Common myeloid progenitor, CD34-positive (primary cell): ENCODE results near the gene AGFG1.

Source experiments
- CTCF ChIA-PET: fragments of 350-600 bp; sonication (Branson Sonifier 250); formaldehyde crosslinking; loops from one replicate; lab custom pipeline; 2021; ENCODE audit warnings: antibody characterized with exemption; lab: Charles Lee
- POLR2A ChIA-PET: fragments of 350-600 bp; sonication (Branson Sonifier 250); formaldehyde crosslinking; loops from one replicate; lab custom pipeline; 2021; ENCODE audit warnings: antibody characterized with exemption; lab: Charles Lee
- DNase-seq, 3 donors: peaks; one replicate each; pipeline versions ENCODE4 v3.0.0 to v3.0.0-alpha.2; 2013
- H3K27ac ChIP-seq, 2 experiments: 1 replicate in 1 of 2; 2 replicates in 1 of 2; pipeline ENCODE4 v1.7.0; 2013; ENCODE audit warnings: inconsistent platforms in 2 of 2, low read length in 2 of 2, mild to moderate bottlenecking in 2 of 2, low read depth in 1 of 2, moderate library complexity in 1 of 2; ENCODE audit not compliant: severe bottlenecking in 2 of 2, insufficient read depth in 1 of 2, poor library complexity in 1 of 2
- H3K27me3 ChIP-seq, 5 experiments: replicated peaks in 2 of 5; 1 replicate in 3 of 5; 2 replicates in 2 of 5; pipeline versions ENCODE4 v1.6.1 to v1.7.0; 2013; ENCODE audit warnings: low read length in 4 of 5, mild to moderate bottlenecking in 2 of 5, moderate library complexity in 2 of 5, inconsistent platforms in 1 of 5; ENCODE audit not compliant: insufficient read depth in 5 of 5, control insufficient read depth in 4 of 5
- H3K36me3 ChIP-seq, 4 experiments: 1 replicate in 2 of 4; 2 replicates in 2 of 4; pipeline versions ENCODE4 v1.6.1 to v1.7.0; 2013; ENCODE audit warnings: low read length in 3 of 4, control low read depth in 1 of 4, mild to moderate bottlenecking in 1 of 4; ENCODE audit not compliant: control insufficient read depth in 4 of 4, insufficient read depth in 4 of 4
- H3K4me1 ChIP-seq, 4 experiments: 1 replicate in 3 of 4; 2 replicates in 1 of 4; pipeline versions ENCODE4 v1.6.1 to v1.7.1; 2013; ENCODE audit warnings: low read length in 3 of 4, mild to moderate bottlenecking in 3 of 4, control low read depth in 1 of 4, inconsistent platforms in 1 of 4, moderate library complexity in 1 of 4; ENCODE audit not compliant: control insufficient read depth in 4 of 4, insufficient read depth in 4 of 4; ENCODE audit errors: control extremely low read depth in 1 of 4
- H3K4me3 ChIP-seq, 7 experiments: 1 replicate in 4 of 7; 2 replicates in 3 of 7; pipeline versions ENCODE4 v1.5.1 to v1.7.0; 2013; ENCODE audit warnings: mild to moderate bottlenecking in 7 of 7, low read length in 6 of 7, moderate library complexity in 6 of 7, inconsistent platforms in 2 of 7, low read depth in 2 of 7, control low read depth in 1 of 7; ENCODE audit not compliant: insufficient read depth in 4 of 7, control insufficient read depth in 1 of 7; ENCODE audit errors: extremely low read depth in 1 of 7
- H3K9me3 ChIP-seq, 5 experiments: 1 replicate in 4 of 5; 2 replicates in 1 of 5; pipeline versions ENCODE4 v1.6.1 to v1.7.1; 2013; ENCODE audit warnings: low read length in 4 of 5, mild to moderate bottlenecking in 2 of 5, inconsistent platforms in 1 of 5, low read depth in 1 of 5, moderate library complexity in 1 of 5; ENCODE audit not compliant: control insufficient read depth in 4 of 5, insufficient read depth in 2 of 5; ENCODE audit errors: control extremely low read depth in 1 of 5
- WGBS: methylation state at CpG from one replicate; pipeline ENCODE4 v1.1.5; 2013; ENCODE audit not compliant: insufficient coverage; 5-methylcytosine and 5-hydroxymethylcytosine counted together

The AGFG1 gene

GRCh38 chr2:227461811-227462461 is 10.0 kb upstream of the AGFG1 start:
- DNase-seq = no peak
- Histone ChIP-seq H3K9me3 (no peaks in the 10 kb centered on the region), H3K4me3 (no peak overlapping the region), H3K27me3 (peaks cover 0 to 8% (median 0%) of the 10 kb centered on the region in 5 experiments), H3K4me1 (peaks cover 7 to 34% (median 23%) of the 10 kb centered on the region in 4 experiments), H3K36me3 (no peaks in the 10 kb centered on the region), H3K27ac (no peak overlapping the region)
- POLR2A ChIA-PET = no interaction called here
- WGBS = 100% methylated on average over 2 of the region's 4 CpGs
- CTCF ChIA-PET = interaction anchor here (0.8 kb wide), 1 partner anchor 9 kb away, joined by 4 read pairs; no protein-coding TSS in a partner anchor

GRCh38 chr2:227462462-227462951 is 9.4 kb upstream of the AGFG1 start:
- Histone ChIP-seq H3K4me1 (peaks cover 7 to 34% (median 23%) of the 10 kb centered on the region in 4 experiments), H3K4me3 (no peak overlapping the region), H3K27me3 (peaks cover 0 to 8% (median 0%) of the 10 kb centered on the region in 5 experiments), H3K27ac (no peak overlapping the region), H3K9me3 (no peaks in the 10 kb centered on the region), H3K36me3 (no peaks in the 10 kb centered on the region)
- CTCF ChIA-PET = interaction anchor here (0.8 kb wide), 1 partner anchor 9 kb away, joined by 4 read pairs; the partner anchor contains the start of gene AGFG1
- DNase-seq = no peak
- WGBS = 89% methylated on average over 6 of the region's 6 CpGs
- POLR2A ChIA-PET = no interaction called here

GRCh38 chr2:227462972-227463931 is 8.7 kb upstream of the AGFG1 start:
- WGBS = 93% methylated on average over 11 of the region's 13 CpGs
- Histone ChIP-seq H3K36me3 (no peaks in the 10 kb centered on the region), H3K27ac (no peak overlapping the region), H3K9me3 (no peaks in the 10 kb centered on the region), H3K4me1 (peaks cover 7 to 34% (median 23%) of the 10 kb centered on the region in 4 experiments), H3K4me3 (no peak overlapping the region), H3K27me3 (peaks cover 0 to 8% (median 0%) of the 10 kb centered on the region in 5 experiments)
- CTCF ChIA-PET = interaction anchor here (0.8 to 2.0 kb wide), 4 partner anchors 8 to 48 kb away, joined by 3 to 5 read pairs (median 4); partner anchors contain the start of gene AGFG1
- no peak for DNase-seq
- POLR2A ChIA-PET = no interaction called here

- H3K4me3 ChIP-seq = no peak overlapping the region
- 41% methylated on average over 3 of the region's 3 CpGs for WGBS
- H3K36me3 ChIP-seq = no peaks in the 10 kb centered on the region
- POLR2A ChIA-PET = no interaction called here
- H3K27ac ChIP-seq = no peak overlapping the region
- H3K4me1 ChIP-seq = peaks cover 7 to 27% (median 20%) of the 10 kb centered on the region in 4 experiments
- H3K9me3 ChIP-seq = no peaks in the 10 kb centered on the region
- DNase-seq = no peak
- peaks cover 0 to 8% (median 0%) of the 10 kb centered on the region in 5 experiments for H3K27me3 ChIP-seq
- CTCF ChIA-PET = interaction anchor here (1.5 to 2.0 kb wide), 4 partner anchors 11 to 49 kb away, joined by 3 to 8 read pairs (median 5); no protein-coding TSS in a partner anchor
Observed at GRCh38 chr2:227464361-227464760, 7.6 kb upstream of the AGFG1 start.

GRCh38 chr2:227464851-227465250 is 7.1 kb upstream of the AGFG1 start:
- POLR2A ChIA-PET = no interaction called here
- 95% methylated on average over 5 of the region's 7 CpGs for WGBS
- H3K4me3 ChIP-seq = no peak overlapping the region

GRCh38 chr2:227466887-227467600 is 4.9 kb upstream of the AGFG1 start:
- ChIA-PET POLR2A (no interaction called here), CTCF (interaction anchor here (0.7 to 1.4 kb wide), 4 partner anchors 10 to 61 kb away, joined by 3 to 5 read pairs (median 5); no protein-coding TSS in a partner anchor)
- DNase-seq = no peak
- Histone ChIP-seq H3K27ac (peak overlapping the region in 1 of 2 experiments; percentile 8), H3K4me1 (peaks cover 0 to 13% (median 9%) of the 10 kb centered on the region in 4 experiments), H3K9me3 (no peaks in the 10 kb centered on the region), H3K27me3 (peaks cover 0 to 8% (median 0%) of the 10 kb centered on the region in 5 experiments), H3K4me3 (no peak overlapping the region), H3K36me3 (no peaks in the 10 kb centered on the region)
- 96% methylated on average over 5 of the region's 5 CpGs for WGBS

More at GRCh38 chr2:227464851-227465250, 7.1 kb upstream of the AGFG1 start:
- CTCF ChIA-PET = interaction anchor here (1.5 to 2.0 kb wide), 4 partner anchors 10 to 50 kb away, joined by 3 to 8 read pairs (median 5); no protein-coding TSS in a partner anchor
- no peak for DNase-seq
- Histone ChIP-seq H3K27ac (no peak overlapping the region), H3K36me3 (no peaks in the 10 kb centered on the region), H3K27me3 (peaks cover 0 to 8% (median 0%) of the 10 kb centered on the region in 5 experiments), H3K9me3 (no peaks in the 10 kb centered on the region), H3K4me1 (peaks cover 7 to 23% (median 16%) of the 10 kb centered on the region in 4 experiments)
